NB4 (cell line): ENCODE results near the gene BHLHA9.

ENCODE experiments used
- CTCF ChIP-seq: IDR thresholded peaks from one replicate; pipeline ENCODE4 v1.5.1; 2012; ENCODE audit warnings: low read depth, low read length
- MAX ChIP-seq: IDR thresholded peaks from 2 replicates; pipeline ENCODE4 v1.6.1; 2011; ENCODE audit warnings: low read depth, low read length

GRCh38 chr17:1255041-1255440 is 15.2 kb upstream of the BHLHA9 start:
- no peak for TF ChIP-seq CTCF
- TF ChIP-seq MAX = no peak
